ENCODE measurements around the gene ZNF780A.
"Not testable (repeated sequence)": the region's sequence is repeated elsewhere in the genome, so short reads cannot be mapped to it uniquely, and the experiment has no call there.

Gene ZNF780A

GRCh38 chr19:40090241-40091204 lies at the start of gene ZNF780A:
Gene ZNF780A (minus strand): TSS chr19:40090943. CDS start chr19:40084753, 6,190 bp downstream.
- H3K4me3 Mint-ChIP-seq = peak within 1 kb of the TSS; percentile 98 to 100
- DNase-seq (peak; percentile 66), ATAC-seq (replicated peaks) (peak; percentile 92 to 93)
- H3K4me1 Mint-ChIP-seq = peaks cover 10 to 31% of the 10 kb centered on the region in 2 donors
- H3K27ac Mint-ChIP-seq = peak within 1 kb of the TSS; percentile 99
- peaks cover 2 to 7% of the 10 kb centered on the region in 2 donors for H3K9me3 Mint-ChIP-seq
- H3K36me3 Mint-ChIP-seq = peaks cover 13 to 19% of the 10 kb centered on the region in 2 donors
- peaks cover 7 to 13% of the 10 kb centered on the region in 2 donors for H3K27me3 Mint-ChIP-seq

DNA sequence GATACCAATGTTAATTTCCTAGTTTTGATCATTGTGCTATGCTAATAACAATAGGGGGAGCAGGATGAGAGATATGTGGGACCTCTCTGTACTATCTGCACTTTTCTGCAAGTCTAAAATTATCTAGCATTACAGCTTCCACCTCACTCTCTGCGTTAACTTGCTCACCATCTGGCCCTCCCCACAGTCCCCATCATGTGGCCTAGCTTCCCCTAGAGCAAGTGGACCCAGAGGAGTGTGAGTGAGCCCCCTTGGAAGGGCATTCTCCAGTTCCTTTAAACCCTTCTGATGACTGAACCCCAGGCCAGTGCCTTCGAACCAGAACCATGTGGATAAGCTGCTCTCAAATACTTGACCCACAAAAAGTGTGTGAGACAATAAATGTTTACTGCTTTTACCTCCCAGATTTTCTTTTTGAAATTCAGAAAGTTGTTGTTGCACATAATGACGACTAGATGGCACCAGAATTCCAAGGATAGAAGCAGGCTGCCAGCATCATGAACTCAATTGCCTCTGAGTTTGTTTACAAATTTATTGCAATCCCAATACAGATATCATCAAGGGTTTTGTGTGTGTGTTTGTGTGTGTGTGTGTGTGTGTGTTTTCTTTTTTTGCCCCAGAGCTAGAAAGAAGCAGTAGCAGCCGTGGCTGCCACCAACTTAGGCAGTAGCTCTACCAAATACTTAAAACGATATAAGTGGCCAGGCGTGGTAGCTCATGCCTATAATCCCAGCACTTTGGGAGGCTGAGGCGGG lies 49.0 kb upstream of the ZNF780A start:
- Mint-ChIP-seq H3K4me3 (no peak overlapping the region), H3K4me1 (peaks cover 7 to 26% of the 10 kb centered on the region in 2 donors), H3K27me3 (peaks cover 0 to 14% of the 10 kb centered on the region in 2 donors), H3K27ac (no peak overlapping the region), H3K36me3 (no peaks in the 10 kb centered on the region), H3K9me3 (no peaks in the 10 kb centered on the region)
- peak in 1 of 2 donors; percentile 45 for ATAC-seq (replicated peaks)
- no peak for DNase-seq

DNA sequence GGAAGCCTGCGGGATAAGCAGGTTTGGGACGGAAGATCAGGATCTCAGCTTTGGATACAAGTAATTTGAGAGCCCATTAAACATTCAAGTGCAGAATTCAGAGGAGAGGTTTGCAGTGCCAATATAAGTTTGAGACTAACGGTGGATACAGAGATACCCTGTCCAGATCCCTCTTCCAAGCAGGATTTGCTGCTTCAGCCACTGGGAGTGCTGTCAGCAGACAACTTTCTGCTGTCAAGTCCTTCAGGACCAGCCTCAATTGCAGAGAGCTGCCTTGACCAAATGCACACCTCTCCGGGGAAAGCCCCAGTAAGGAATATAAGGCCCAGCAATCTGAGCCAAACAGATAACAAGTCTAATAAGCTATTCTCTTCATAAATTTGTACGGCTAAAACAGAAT lies 46.1 kb upstream of the ZNF780A start:
- Mint-ChIP-seq H3K27ac (no peak overlapping the region), H3K27me3 (peaks cover 4 to 22% of the 10 kb centered on the region in 2 donors), H3K36me3 (no peaks in the 10 kb centered on the region), H3K4me3 (no peak overlapping the region), H3K4me1 (peaks cover 0 to 4% of the 10 kb centered on the region in 2 donors), H3K9me3 (no peaks in the 10 kb centered on the region)
- ATAC-seq (replicated peaks) = no peak
- no peak for DNase-seq

- no peak for ATAC-seq (replicated peaks)
- peaks cover 3 to 4% of the 10 kb centered on the region in 2 donors for H3K9me3 Mint-ChIP-seq
Measured at GRCh38 chr19:40134866-40135265, 44.1 kb upstream of the ZNF780A start.

GRCh38 chr19:40133491-40133890 lies 42.7 kb upstream of the ZNF780A start:
- Mint-ChIP-seq H3K4me1 (no peaks in the 10 kb centered on the region), H3K9me3 (peaks cover 7 to 8% of the 10 kb centered on the region in 2 donors), H3K4me3 (no peak overlapping the region), H3K27ac (no peak overlapping the region), H3K36me3 (peaks cover 5 to 9% of the 10 kb centered on the region in 2 donors), H3K27me3 (peaks cover 18 to 45% of the 10 kb centered on the region in 2 donors)
- no peak for DNase-seq
- ATAC-seq (replicated peaks) = no peak

More at GRCh38 chr19:40134866-40135265, 44.1 kb upstream of the ZNF780A start:
- H3K4me1 Mint-ChIP-seq = no peaks in the 10 kb centered on the region
- H3K36me3 Mint-ChIP-seq = peaks cover 0 to 4% of the 10 kb centered on the region in 2 donors
- H3K27me3 Mint-ChIP-seq = peaks cover 12 to 37% of the 10 kb centered on the region in 2 donors
- no peak for DNase-seq
- H3K27ac Mint-ChIP-seq = no peak overlapping the region
- H3K4me3 Mint-ChIP-seq = no peak overlapping the region

- DNase-seq = no peak
- peaks cover 7 to 8% of the 10 kb centered on the region in 2 donors for H3K9me3 Mint-ChIP-seq
- peaks cover 29 to 48% of the 10 kb centered on the region in 2 donors for H3K27me3 Mint-ChIP-seq
- H3K36me3 Mint-ChIP-seq = peaks cover 5 to 9% of the 10 kb centered on the region in 2 donors
- no peak for ATAC-seq (replicated peaks)
- no peaks in the 10 kb centered on the region for H3K4me1 Mint-ChIP-seq
- H3K27ac Mint-ChIP-seq = no peak overlapping the region
- H3K4me3 Mint-ChIP-seq = no peak overlapping the region
Measured at GRCh38 chr19:40130013-40130412, 39.3 kb upstream of the ZNF780A start.

- ATAC-seq (replicated peaks) = no peak
- no peak overlapping the region for H3K27ac Mint-ChIP-seq
Measured at GRCh38 chr19:40129425-40129824, 38.7 kb upstream of the ZNF780A start.

DNA sequence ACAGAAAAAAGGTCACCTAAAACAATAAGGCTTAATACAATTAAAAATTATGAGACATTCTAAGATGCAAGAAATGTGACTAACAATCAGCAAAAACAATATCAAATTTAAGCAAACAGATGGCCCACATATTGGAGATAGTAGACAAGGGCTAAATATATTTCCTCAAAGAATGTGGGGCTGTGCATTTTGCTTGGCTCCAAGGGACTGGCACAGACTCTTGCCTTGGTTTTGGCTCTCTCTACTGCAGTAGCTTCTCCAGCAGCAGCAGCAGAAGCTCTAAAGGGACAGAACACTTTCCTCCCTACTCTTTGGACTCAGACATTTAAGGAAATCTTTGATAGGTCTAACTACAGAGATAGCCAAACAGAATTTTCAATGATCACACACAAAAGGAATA lies 38.2 kb upstream of the ZNF780A start:
- Mint-ChIP-seq H3K4me1 (no peaks in the 10 kb centered on the region), H3K27ac (no peak overlapping the region), H3K36me3 (peaks cover 5 to 9% of the 10 kb centered on the region in 2 donors), H3K4me3 (no peak overlapping the region), H3K27me3 (peaks cover 29 to 52% of the 10 kb centered on the region in 2 donors), H3K9me3 (peaks cover 7 to 8% of the 10 kb centered on the region in 2 donors)
- ATAC-seq (replicated peaks) (no peak), DNase-seq (no peak)

More at GRCh38 chr19:40129425-40129824, 38.7 kb upstream of the ZNF780A start:
- no peak for DNase-seq
- Mint-ChIP-seq H3K36me3 (peaks cover 5 to 9% of the 10 kb centered on the region in 2 donors), H3K27me3 (peaks cover 29 to 47% of the 10 kb centered on the region in 2 donors), H3K4me1 (no peaks in the 10 kb centered on the region), H3K9me3 (peaks cover 7 to 8% of the 10 kb centered on the region in 2 donors), H3K4me3 (no peak overlapping the region)

- DNase-seq = no peak
- no peak for ATAC-seq (replicated peaks)
- Mint-ChIP-seq H3K27ac (no peak overlapping the region), H3K9me3 (peaks cover 3 to 8% of the 10 kb centered on the region in 2 donors), H3K4me1 (no peaks in the 10 kb centered on the region), H3K36me3 (no peaks in the 10 kb centered on the region), H3K4me3 (no peak overlapping the region), H3K27me3 (peaks cover 13 to 18% of the 10 kb centered on the region in 2 donors)
Measured at GRCh38 chr19:40119380-40119779, 28.6 kb upstream of the ZNF780A start.

DNA sequence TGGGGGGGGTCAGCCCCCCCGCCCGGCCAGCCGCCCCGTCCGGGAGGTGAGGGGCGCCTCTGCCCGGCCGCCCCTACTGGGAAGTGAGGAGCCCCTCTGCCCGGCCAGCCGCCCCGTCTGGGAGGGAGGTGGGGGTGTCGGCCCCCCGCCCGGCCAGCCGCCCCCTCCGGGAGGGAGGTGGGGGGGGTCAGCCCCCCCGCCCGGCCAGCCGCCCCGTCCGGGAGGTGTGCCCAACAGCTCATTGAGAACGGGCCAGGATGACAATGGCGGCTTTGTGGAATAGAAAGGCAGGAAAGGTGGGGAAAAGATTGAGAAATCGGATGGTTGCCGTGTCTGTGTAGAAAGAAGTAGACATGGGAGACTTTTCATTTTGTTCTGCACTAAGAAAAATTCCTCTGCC lies 27.9 kb upstream of the ZNF780A start:
- H3K9me3 Mint-ChIP-seq; ATAC-seq (replicated peaks); H3K4me1 Mint-ChIP-seq; H3K27ac Mint-ChIP-seq; H3K36me3 Mint-ChIP-seq; H3K4me3 Mint-ChIP-seq; DNase-seq: not testable (repeated sequence)
- peaks cover 12 to 13% of the 10 kb centered on the region in 2 donors for H3K27me3 Mint-ChIP-seq

- Mint-ChIP-seq H3K27ac (no peak overlapping the region), H3K4me3 (no peak overlapping the region), H3K36me3 (no peaks in the 10 kb centered on the region), H3K27me3 (peaks cover 5 to 8% of the 10 kb centered on the region in 2 donors), H3K4me1 (no peaks in the 10 kb centered on the region), H3K9me3 (peaks cover 3 to 7% of the 10 kb centered on the region in 2 donors)
- ATAC-seq (replicated peaks) (no peak), DNase-seq (no peak)
Measured at GRCh38 chr19:40116075-40116474, 25.3 kb upstream of the ZNF780A start.

GRCh38 chr19:40114119-40114518 lies 23.4 kb upstream of the ZNF780A start:
- not testable (repeated sequence) for H3K9me3 Mint-ChIP-seq; H3K27me3 Mint-ChIP-seq; H3K4me1 Mint-ChIP-seq; H3K4me3 Mint-ChIP-seq; H3K36me3 Mint-ChIP-seq; H3K27ac Mint-ChIP-seq; ATAC-seq (replicated peaks); DNase-seq

DNA sequence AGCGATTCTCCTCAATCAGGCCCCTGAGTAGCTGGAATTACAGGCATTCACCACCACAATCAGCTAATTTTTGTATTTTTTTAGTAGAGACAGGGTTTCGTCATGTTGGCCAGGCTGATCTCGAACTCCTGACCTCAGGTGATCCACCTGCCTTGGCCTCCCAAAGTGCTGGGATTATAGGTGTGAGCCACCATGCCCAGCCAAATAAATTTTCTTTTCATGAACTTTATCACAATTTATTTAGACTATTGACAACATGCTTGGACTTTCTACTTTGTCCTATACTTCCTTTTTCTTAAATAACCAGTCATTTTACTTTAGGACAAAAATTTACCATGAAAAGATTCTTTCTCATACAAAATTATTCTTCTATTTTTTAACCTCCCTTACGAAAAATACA lies 21.5 kb upstream of the ZNF780A start:
- not testable (repeated sequence) for H3K36me3 Mint-ChIP-seq; DNase-seq; H3K9me3 Mint-ChIP-seq; H3K27me3 Mint-ChIP-seq; ATAC-seq (replicated peaks); H3K4me1 Mint-ChIP-seq; H3K4me3 Mint-ChIP-seq; H3K27ac Mint-ChIP-seq

GRCh38 chr19:40110570-40110969 lies 19.8 kb upstream of the ZNF780A start:
- H3K9me3 Mint-ChIP-seq = peaks cover 3 to 5% of the 10 kb centered on the region in 2 donors
- H3K27ac Mint-ChIP-seq = no peak overlapping the region
- DNase-seq = no peak
- no peak overlapping the region for H3K4me3 Mint-ChIP-seq
- peaks cover 0 to 2% of the 10 kb centered on the region in 2 donors for H3K36me3 Mint-ChIP-seq
- no peak for ATAC-seq (replicated peaks)
- no peaks in the 10 kb centered on the region for H3K4me1 Mint-ChIP-seq
- H3K27me3 Mint-ChIP-seq = peaks cover 0 to 4% of the 10 kb centered on the region in 2 donors
